GM23338 (cell line): ENCODE measurements around the gene OR2G2. TPM values are rescaled to one million over a fixed set of nuclear protein-coding genes. Genes with fewer than 3 reads are reported as not detected.

Experiments
- ATAC-seq: fragments of 200-7000 bp; cut with Tn5 transposase; 3 replicates; pipeline ENCODE4 v1.9.1; 2020
- DNase-seq: peaks from one replicate; pipeline ENCODE4 v3.0.0-alpha.2; 2015; ENCODE audit warnings: low spot score
- H2AFZ ChIP-seq: fragments of 200-600 bp; sonication (generic); 2 replicates; pipeline ENCODE4 v1.8.0; 2016; ENCODE audit warnings: antibody characterized with exemption, mild to moderate bottlenecking, moderate library complexity
- H3F3A ChIP-seq: fragments of 200-600 bp; sonication (generic); replicated peaks from 2 replicates; pipeline ENCODE4 v1.8.0; 2017; ENCODE audit warnings: antibody characterized with exemption, mixed run types, low read depth
- H3K27ac ChIP-seq: fragments of 200-600 bp; sonication (generic); 2 replicates; pipeline ENCODE4 v1.6.1; 2016; ENCODE audit warnings: low read depth
- H3K27me3 ChIP-seq: fragments of 200-600 bp; sonication (generic); 2 replicates; pipeline ENCODE4 v1.8.0; 2016; ENCODE audit warnings: mild to moderate bottlenecking, mixed run types, moderate library complexity; ENCODE audit not compliant: insufficient read depth
- H3K36me3 ChIP-seq: fragments of 200-600 bp; sonication (generic); 2 replicates; pipeline ENCODE4 v1.8.0; 2016; ENCODE audit warnings: mild to moderate bottlenecking; ENCODE audit not compliant: insufficient read depth
- H3K4me1 ChIP-seq: fragments of 200-600 bp; sonication (generic); 2 replicates; pipeline ENCODE4 v1.8.0; 2016; ENCODE audit warnings: mild to moderate bottlenecking, moderate library complexity; ENCODE audit not compliant: insufficient read depth
- H3K4me2 ChIP-seq: fragments of 200-600 bp; sonication (generic); 2 replicates; pipeline ENCODE4 v1.7.1; 2017; ENCODE audit warnings: mixed run types
- H3K4me3 ChIP-seq: fragments of 200-600 bp; sonication (generic); 2 replicates; pipeline ENCODE4 v1.6.1; 2016; ENCODE audit warnings: mixed run types
- H3K79me2 ChIP-seq: fragments of 200-600 bp; sonication (generic); replicated peaks from 2 replicates; pipeline ENCODE4 v1.8.0; 2017; ENCODE audit warnings: mild to moderate bottlenecking; ENCODE audit not compliant: insufficient read depth
- H3K9me2 ChIP-seq: fragments of 200-600 bp; sonication (generic); 2 replicates; pipeline ENCODE4 v1.8.0; 2017; ENCODE audit not compliant: insufficient read depth
- H4K20me1 ChIP-seq: fragments of 200-600 bp; sonication (generic); replicated peaks from 2 replicates; pipeline ENCODE4 v1.8.0; 2017; ENCODE audit warnings: mild to moderate bottlenecking; ENCODE audit not compliant: insufficient read depth
- H3K27ac Mint-ChIP-seq: 2 replicates; pipeline ENCODE4 v1.8.0; 2020; ENCODE audit warnings: inconsistent platforms, mild to moderate bottlenecking, moderate library complexity, mixed read lengths
- H3K27me3 Mint-ChIP-seq: 3 replicates; pipeline ENCODE4 v1.8.0; 2022; ENCODE audit warnings: low read depth, mild to moderate bottlenecking, moderate library complexity, mixed read lengths, inconsistent platforms; ENCODE audit not compliant: insufficient read depth, poor library complexity
- H3K36me3 Mint-ChIP-seq: 3 replicates; pipeline ENCODE4 v1.8.0; 2021; ENCODE audit warnings: low read depth, mild to moderate bottlenecking, inconsistent platforms, moderate library complexity, mixed read lengths
- H3K4me1 Mint-ChIP-seq: 3 replicates; pipeline ENCODE4 v1.8.0; 2020; ENCODE audit warnings: mild to moderate bottlenecking, inconsistent platforms, mixed read lengths
- H3K4me3 Mint-ChIP-seq: 3 replicates; pipeline ENCODE4 v1.8.0; 2021; ENCODE audit warnings: moderate library complexity, mild to moderate bottlenecking, inconsistent platforms, mixed read lengths
- H3K9me3 Mint-ChIP-seq: 3 replicates; pipeline ENCODE4 v1.8.0; 2020; ENCODE audit warnings: moderate library complexity, mild to moderate bottlenecking, inconsistent platforms, mixed read lengths
- CREB1 ChIP-seq: fragments of 250-450 bp; sonication (Bioruptor Pico); IDR thresholded peaks from 2 replicates; pipeline ENCODE4 v1.5.0; 2020; ENCODE audit warnings: low read depth, mild to moderate bottlenecking, moderate library complexity
- CTCF ChIP-seq, 2 experiments: fragments of 200-600 bp in 1 of 2; sonication (generic) in 1 of 2; conservative IDR thresholded peaks; 2 replicates each; pipeline versions ENCODE4 v1.5.1 to v1.6.1; 2016 to 2017; ENCODE audit warnings: antibody characterized with exemption in 2 of 2, low read depth in 2 of 2, mild to moderate bottlenecking in 2 of 2, moderate library complexity in 1 of 2
- EZH2 ChIP-seq: fragments of 200-600 bp; sonication (generic); IDR thresholded peaks from one replicate; pipeline ENCODE4 v1.8.0; 2017; ENCODE audit warnings: antibody characterized with exemption, mild to moderate bottlenecking, low read depth; ENCODE audit not compliant: unreplicated experiment
- EZH2phosphoT487 ChIP-seq: fragments of 200-600 bp; sonication (generic); IDR thresholded peaks from one replicate; pipeline ENCODE4 v1.8.1; 2018; ENCODE audit warnings: antibody characterized with exemption; ENCODE audit not compliant: unreplicated experiment
- JUNB ChIP-seq: IDR thresholded peaks from one replicate; pipeline ENCODE4 v1.6.1; 2016; ENCODE audit warnings: antibody characterized with exemption; ENCODE audit not compliant: unreplicated experiment
- NANOG ChIP-seq: IDR thresholded peaks from 2 replicates; pipeline ENCODE4 v1.6.1; 2016; ENCODE audit warnings: antibody characterized with exemption, borderline replicate concordance
- POLR2AphosphoS5 ChIP-seq: IDR thresholded peaks from 2 replicates; pipeline ENCODE4 v1.6.1; 2016; ENCODE audit warnings: antibody characterized with exemption, low read depth
- STAT1 ChIP-seq: IDR thresholded peaks from one replicate; pipeline ENCODE4 v1.6.1; 2016; ENCODE audit warnings: antibody characterized with exemption; ENCODE audit not compliant: unreplicated experiment
- ZNF114 ChIP-seq: fragments of 250-450 bp; sonication (Bioruptor Pico); IDR thresholded peaks from 2 replicates; pipeline ENCODE4 v1.5.0; 2020; ENCODE audit warnings: mild to moderate bottlenecking, moderate library complexity
- ZNF331 ChIP-seq: fragments of 250-450 bp; sonication (Bioruptor Pico); IDR thresholded peaks from 2 replicates; pipeline ENCODE4 v1.5.0; 2020; ENCODE audit warnings: low read depth, mild to moderate bottlenecking, moderate library complexity
- ZNF462 ChIP-seq: fragments of 250-450 bp; sonication (Bioruptor Pico); IDR thresholded peaks from 2 replicates; pipeline ENCODE4 v1.5.0; 2020; ENCODE audit warnings: mild to moderate bottlenecking, moderate library complexity
- long read RNA-seq: library from polyadenylated mRNA; unstranded; transcript quantifications from one replicate; pipeline ENCODE4 v2.0.0, GENCODE V29; 2020; ENCODE audit not compliant: unreplicated experiment
- polyA plus RNA-seq: library from polyadenylated mRNA; unstranded; fragments of >200 nt; fragmentation: Nextera tagmentation; extraction: Ambion mirVana; gene quantifications from 2 replicates; pipeline ENCODE4 v1.2.1, GENCODE V29; 2016
- total RNA-seq: library from RNA; depleted of rRNA; stranded (reverse); fragments of >200 nt; shearing (Covaris generic); gene quantifications from 2 replicates; pipeline ENCODE4 v1.2.3, GENCODE V29; 2014; rRNA removed
- TF ChIP-seq, protein P1 (sequence below): IDR thresholded peaks from 2 replicates; pipeline ENCODE4 v1.6.1; 2016; ENCODE audit warnings: antibody characterized with exemption
- TF ChIP-seq, protein P2 (sequence below): IDR thresholded peaks from one replicate; pipeline ENCODE4 v1.6.1; 2018; ENCODE audit warnings: antibody characterized with exemption; ENCODE audit not compliant: unreplicated experiment

The OR2G2 gene, protein sequence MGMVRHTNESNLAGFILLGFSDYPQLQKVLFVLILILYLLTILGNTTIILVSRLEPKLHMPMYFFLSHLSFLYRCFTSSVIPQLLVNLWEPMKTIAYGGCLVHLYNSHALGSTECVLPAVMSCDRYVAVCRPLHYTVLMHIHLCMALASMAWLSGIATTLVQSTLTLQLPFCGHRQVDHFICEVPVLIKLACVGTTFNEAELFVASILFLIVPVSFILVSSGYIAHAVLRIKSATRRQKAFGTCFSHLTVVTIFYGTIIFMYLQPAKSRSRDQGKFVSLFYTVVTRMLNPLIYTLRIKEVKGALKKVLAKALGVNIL
- total RNA-seq (not detected in 2 replicates), polyA plus RNA-seq (not detected in 2 replicates)
- long read RNA-seq = 0 reads

GRCh38 chr1:247588060-247588459, at the start of gene OR2G2:
TSS of gene OR2G2 (plus strand) at chr1:247588360. CDS start at chr1:247588360, 0 bp downstream.
- no peaks in the 10 kb centered on the region for H3K36me3 ChIP-seq

More at GRCh38 chr1:247588060-247588459, at the start of gene OR2G2:
- TF ChIP-seq ZNF462 (CRISPR knock-in tag) = no peak
- TF ChIP-seq NANOG = no peak
- TF ChIP-seq POLR2AphosphoS5 = no peak
- no peak for TF ChIP-seq JUNB
- TF ChIP-seq, protein P1, sequence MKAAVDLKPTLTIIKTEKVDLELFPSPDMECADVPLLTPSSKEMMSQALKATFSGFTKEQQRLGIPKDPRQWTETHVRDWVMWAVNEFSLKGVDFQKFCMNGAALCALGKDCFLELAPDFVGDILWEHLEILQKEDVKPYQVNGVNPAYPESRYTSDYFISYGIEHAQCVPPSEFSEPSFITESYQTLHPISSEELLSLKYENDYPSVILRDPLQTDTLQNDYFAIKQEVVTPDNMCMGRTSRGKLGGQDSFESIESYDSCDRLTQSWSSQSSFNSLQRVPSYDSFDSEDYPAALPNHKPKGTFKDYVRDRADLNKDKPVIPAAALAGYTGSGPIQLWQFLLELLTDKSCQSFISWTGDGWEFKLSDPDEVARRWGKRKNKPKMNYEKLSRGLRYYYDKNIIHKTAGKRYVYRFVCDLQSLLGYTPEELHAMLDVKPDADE = no peak
- TF ChIP-seq ZNF331 (CRISPR knock-in tag) = no peak
- TF ChIP-seq EZH2phosphoT487 = no peak
- no peak for TF ChIP-seq CTCF (conservative IDR thresholded peaks at IDR 0.05; ENCODE audit: low read depth in 2 of 2)
- TF ChIP-seq ZNF114 (CRISPR knock-in tag) = no peak
- TF ChIP-seq, protein P2, sequence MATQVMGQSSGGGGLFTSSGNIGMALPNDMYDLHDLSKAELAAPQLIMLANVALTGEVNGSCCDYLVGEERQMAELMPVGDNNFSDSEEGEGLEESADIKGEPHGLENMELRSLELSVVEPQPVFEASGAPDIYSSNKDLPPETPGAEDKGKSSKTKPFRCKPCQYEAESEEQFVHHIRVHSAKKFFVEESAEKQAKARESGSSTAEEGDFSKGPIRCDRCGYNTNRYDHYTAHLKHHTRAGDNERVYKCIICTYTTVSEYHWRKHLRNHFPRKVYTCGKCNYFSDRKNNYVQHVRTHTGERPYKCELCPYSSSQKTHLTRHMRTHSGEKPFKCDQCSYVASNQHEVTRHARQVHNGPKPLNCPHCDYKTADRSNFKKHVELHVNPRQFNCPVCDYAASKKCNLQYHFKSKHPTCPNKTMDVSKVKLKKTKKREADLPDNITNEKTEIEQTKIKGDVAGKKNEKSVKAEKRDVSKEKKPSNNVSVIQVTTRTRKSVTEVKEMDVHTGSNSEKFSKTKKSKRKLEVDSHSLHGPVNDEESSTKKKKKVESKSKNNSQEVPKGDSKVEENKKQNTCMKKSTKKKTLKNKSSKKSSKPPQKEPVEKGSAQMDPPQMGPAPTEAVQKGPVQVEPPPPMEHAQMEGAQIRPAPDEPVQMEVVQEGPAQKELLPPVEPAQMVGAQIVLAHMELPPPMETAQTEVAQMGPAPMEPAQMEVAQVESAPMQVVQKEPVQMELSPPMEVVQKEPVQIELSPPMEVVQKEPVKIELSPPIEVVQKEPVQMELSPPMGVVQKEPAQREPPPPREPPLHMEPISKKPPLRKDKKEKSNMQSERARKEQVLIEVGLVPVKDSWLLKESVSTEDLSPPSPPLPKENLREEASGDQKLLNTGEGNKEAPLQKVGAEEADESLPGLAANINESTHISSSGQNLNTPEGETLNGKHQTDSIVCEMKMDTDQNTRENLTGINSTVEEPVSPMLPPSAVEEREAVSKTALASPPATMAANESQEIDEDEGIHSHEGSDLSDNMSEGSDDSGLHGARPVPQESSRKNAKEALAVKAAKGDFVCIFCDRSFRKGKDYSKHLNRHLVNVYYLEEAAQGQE = no peak
- TF ChIP-seq CREB1 (CRISPR knock-in tag) = no peak
- no peak for TF ChIP-seq EZH2
- TF ChIP-seq STAT1 = no peak
- H3K9me2 ChIP-seq = no peaks in the 10 kb centered on the region
- peaks cover 16% of the 10 kb centered on the region for H3K9me3 Mint-ChIP-seq
- no peak within 1 kb of the TSS for H3K27ac Mint-ChIP-seq
- H3K27me3 ChIP-seq = no peaks in the 10 kb centered on the region
- no peaks in the 10 kb centered on the region for H3K4me1 ChIP-seq
- ATAC-seq (no peak), DNase-seq (no peak)
- H2AFZ ChIP-seq = no peak within 1 kb of the TSS
- no peak within 1 kb of the TSS for H3K4me2 ChIP-seq
- no peaks in the 10 kb centered on the region for H3F3A ChIP-seq
- no peaks in the 10 kb centered on the region for H3K79me2 ChIP-seq
- H3K4me3 Mint-ChIP-seq = no peak within 1 kb of the TSS
- H4K20me1 ChIP-seq = no peaks in the 10 kb centered on the region
- no peak within 1 kb of the TSS for H3K27ac ChIP-seq
- no peak within 1 kb of the TSS for H3K4me3 ChIP-seq
- H3K4me1 Mint-ChIP-seq = no peaks in the 10 kb centered on the region
- H3K27me3 Mint-ChIP-seq = peaks cover 7% of the 10 kb centered on the region
- H3K36me3 Mint-ChIP-seq = no peaks in the 10 kb centered on the region
